SIG-M5 (cell line): Measurements from ENCODE around the gene EIF2A.
"Not testable (repeated sequence)": the region's sequence is repeated elsewhere in the genome, so short reads cannot be mapped to it uniquely, and the experiment has no call there.

Experiments
- DNase-seq: peaks from one replicate; lab custom pipeline; 2025; lab: John Stamatoyannopoulos, UW

The EIF2A gene

DNA sequence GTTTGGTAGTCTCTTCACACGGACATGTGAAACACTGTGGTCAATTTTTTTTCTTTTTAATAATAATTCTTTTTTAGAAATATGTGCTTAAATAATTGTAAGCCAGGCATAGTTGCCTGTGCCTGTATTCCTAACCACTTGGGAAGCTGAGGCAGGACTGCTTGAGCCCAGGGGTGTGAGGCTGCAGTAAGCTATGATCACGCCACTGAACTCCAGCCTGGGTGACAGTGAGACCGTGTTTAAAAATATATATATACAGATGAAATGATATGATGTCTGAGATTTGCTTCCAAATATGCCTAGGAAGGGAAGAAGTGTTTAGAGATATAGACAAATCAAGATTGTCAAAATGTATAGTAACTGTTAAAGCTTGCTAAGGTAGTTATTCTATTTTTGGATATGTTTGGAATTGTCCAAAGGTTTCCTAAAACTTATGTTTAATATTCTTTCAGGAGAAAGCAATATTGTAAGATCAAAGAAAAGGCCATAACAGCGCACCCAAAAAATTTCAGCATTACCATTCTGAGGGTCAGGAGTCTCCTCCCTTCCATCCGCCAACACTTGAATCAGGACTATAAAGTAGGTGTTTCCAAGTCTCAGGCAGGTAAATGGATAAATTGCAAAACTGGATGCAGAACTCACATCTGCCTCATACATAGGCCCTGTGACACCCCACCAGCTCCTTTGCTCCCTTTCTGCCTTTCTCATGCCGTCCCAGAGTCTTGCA lies 56.0 kb downstream of the EIF2A start:
- DNase-seq = no peak

DNA sequence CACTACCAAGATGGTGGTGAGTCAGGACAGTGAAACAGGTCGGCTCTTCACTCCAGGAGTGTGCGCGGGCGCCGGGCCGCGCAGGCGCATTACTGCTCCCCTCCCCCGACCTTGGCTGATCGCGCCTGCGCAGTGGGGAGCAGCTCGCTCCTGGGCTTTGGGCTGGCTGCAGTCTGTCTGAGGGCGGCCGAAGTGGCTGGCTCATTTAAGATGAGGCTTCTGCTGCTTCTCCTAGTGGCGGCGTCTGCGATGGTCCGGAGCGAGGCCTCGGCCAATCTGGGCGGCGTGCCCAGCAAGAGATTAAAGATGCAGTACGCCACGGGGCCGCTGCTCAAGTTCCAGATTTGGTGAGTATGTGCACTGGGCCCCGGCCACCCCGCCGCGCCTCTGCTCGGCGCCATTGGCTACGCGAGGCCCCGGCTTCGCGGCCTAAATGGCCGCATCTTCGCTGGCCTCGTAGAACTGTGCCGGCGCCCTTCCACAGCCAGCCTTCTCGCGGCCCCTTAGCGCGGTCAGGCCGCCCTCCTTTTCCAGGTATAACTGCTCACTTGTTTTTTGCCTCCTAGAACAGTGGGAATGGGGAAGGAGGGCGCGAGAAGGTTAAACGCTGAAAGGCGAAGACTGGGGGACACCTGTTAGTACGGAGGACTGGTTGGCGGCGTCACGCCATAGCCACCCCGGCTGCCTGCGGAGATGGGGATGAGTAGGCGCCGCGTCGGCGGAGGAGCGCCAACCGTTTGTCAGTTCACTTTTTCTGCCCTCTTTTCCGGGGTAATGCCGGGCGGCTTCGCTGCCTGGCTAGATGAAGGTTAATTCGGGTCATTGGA lies 56.8 kb downstream of the EIF2A start, which contains the start of gene SELENOT:
SELENOT (plus strand) TSS at position 169 of the 827 bp plus-strand sequence; CDS start at position 211, 42 bp downstream.
- DNase-seq = peak; percentile 58

DNA sequence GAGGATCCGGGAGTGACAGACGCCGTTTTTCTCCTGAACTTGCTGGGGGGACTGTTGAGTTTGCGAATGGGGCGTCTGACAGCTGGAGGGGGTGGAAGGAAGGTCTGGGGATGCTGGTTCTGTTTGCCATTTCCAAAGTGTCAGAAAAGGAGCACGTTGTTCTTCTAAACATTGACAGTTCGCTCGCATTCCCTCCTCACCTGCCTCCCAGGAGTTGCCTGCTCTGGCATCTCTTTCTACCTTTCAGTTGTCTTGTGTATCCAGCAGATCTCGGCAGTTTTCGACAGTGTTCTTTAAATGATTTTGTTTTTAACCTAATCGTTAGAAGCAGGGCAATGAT lies 57.4 kb downstream of the EIF2A start:
- no peak for DNase-seq

DNA sequence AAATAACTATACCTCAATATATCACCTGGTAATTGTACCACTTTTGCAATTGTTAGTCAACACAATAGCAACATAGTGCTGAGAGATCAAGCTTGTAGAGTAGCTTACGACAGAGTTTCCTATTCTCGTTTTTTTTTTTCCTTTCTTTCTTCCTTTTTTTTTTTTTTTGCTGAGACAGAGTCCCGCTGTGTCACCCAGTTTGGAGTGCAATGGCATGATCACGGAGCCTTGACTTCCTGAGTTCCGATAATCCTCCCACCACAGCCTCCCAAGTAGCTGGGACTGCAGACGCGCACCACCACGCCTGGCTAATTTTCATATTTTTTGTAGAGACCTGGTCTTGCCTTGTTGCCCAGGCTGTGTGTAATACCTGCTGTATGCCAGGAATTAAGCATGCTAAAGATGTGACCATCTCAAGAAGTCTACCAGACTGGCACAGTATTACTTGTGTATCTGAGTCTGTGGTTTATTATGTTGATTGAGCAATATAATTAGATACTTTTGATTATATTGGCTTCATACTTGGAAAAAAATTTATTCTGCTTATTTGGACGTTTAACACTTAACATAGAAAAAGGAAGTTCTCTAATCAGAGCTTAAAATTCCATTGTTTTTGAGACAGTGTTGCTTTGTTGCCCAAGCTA lies 59.5 kb downstream of the EIF2A start:
- peak; percentile 46 for DNase-seq

DNA sequence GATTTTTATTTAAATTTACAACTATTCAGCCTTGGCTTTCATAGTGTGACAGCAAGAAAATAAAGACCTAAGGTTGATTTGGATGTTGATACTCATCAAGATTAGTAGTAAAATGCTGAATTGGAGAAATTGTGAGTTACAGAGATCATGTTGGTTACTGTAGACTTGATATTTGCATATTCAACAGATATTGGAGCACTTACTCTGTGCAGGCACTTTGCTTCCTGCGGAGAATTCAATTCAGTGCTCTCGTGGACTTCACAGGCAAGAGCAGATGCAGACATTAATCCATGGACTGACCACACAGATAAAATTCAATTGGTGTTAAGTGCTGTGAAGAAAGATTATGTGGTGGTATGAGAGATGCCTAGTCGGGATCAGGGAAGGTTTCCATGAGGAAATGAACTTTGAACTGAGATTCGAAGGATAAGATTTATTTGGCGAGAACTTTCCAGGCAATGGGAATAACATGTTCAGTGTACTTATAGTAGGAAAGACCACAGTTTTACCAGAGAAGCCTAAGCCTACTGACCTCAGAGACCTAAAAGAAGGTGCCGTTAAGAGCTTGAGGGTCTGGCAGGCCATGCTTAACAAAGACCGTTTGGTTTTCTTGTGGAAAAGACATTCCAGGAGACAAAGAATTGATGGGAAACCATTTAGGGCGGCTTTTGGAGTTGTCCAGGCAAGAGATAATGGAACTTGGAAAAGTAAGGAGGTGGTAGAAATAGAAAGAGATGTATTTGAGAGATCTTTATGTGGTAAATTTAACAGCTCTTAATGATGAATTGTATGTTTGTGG lies 60.9 kb downstream of the EIF2A start:
- no peak for DNase-seq

DNA sequence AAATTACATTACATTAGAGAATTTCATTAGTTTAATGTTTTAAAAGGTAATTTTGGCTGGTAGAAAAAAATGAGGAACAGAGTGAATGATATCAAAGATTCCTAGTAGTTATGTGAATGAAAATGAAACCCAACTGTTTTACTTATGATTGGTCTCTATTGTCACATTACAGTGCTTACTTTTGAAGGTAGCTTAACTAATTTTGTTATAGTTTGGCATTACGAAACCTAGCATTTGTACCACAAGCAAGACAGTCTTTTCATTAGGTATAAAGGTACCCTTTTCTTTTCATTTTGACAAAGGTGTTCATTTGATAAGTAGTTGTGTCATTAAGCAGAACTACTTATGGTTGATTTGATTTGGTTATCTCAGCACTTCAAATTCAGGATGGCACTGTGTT lies 63.4 kb downstream of the EIF2A start:
- no peak for DNase-seq

DNA sequence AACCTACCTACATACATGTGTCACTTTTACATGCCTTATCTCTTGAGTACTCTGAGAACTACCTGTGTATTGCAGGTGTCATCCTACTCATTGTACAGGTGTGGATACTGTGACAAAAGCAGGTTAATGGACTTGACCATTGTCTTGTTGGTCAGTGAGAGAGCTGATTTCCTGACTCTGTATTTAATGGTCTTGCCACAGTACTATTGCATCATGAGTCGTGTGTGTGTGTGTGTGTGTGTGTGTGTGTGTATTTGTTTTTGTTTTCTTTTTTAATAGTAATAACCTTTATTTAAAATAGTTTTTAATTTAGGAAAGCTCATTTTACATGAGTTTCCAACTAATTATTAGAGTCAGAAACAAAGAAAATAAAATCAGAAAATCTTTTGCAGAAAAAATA lies 64.2 kb downstream of the EIF2A start:
- no peak for DNase-seq

DNA sequence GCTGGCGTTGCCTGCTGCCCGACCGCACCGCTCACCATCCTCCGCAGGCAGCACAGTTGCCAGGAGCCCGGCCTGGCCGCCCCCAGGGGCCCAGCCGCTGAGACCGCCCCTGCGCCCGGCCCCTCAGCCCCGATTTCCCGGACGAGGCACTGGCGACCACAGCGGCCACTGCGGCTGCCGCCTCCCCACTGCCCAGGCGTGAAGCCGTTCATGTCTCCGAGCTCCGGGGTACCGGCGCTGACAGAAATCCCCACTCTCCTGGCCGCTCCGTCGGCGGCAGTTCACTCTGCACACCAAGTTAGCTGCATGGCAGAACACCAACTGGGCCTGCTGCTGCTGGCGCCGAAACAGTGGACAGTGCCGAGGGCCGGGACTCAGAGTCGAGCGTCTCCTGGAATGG lies 65.1 kb downstream of the EIF2A start:
- DNase-seq = no peak

DNA sequence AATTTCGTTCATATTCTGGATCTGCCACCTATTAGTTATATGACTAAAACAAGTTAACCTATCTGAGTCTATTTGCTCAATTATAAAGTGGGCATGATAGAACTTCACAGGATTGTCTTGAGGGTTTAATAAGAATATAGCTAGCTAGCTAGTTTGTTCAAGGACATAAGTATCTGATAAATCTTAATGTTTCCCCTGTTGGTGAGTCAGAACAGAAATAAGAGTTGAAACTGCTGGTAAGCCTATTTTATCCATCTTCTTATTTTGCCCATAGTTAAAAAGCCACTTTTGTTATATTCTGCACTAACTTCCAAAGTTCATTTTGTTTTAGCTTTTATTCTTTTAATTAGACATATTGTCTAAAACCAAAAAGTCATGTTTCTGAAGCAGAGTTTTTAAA lies 65.9 kb downstream of the EIF2A start:
- DNase-seq = no peak

DNA sequence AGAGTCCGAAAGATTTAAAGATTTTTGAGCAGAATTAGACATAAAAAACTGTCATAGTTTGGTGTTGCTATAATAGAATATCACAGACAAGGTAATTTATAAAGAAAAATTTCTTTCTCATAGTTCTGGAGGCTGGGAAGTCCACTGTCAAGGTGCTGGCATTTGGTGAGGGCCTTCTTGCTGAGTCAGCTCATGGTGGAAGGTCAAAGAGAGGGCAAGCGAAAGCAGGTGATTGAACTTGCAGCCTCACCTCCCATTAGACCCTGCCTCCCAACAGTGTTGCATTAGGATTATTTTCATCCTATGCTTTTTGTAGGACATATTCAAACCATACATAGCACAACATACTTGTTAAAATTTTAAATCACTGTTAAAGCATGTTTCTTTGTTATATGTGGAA lies 66.4 kb downstream of the EIF2A start:
- DNase-seq = no peak

DNA sequence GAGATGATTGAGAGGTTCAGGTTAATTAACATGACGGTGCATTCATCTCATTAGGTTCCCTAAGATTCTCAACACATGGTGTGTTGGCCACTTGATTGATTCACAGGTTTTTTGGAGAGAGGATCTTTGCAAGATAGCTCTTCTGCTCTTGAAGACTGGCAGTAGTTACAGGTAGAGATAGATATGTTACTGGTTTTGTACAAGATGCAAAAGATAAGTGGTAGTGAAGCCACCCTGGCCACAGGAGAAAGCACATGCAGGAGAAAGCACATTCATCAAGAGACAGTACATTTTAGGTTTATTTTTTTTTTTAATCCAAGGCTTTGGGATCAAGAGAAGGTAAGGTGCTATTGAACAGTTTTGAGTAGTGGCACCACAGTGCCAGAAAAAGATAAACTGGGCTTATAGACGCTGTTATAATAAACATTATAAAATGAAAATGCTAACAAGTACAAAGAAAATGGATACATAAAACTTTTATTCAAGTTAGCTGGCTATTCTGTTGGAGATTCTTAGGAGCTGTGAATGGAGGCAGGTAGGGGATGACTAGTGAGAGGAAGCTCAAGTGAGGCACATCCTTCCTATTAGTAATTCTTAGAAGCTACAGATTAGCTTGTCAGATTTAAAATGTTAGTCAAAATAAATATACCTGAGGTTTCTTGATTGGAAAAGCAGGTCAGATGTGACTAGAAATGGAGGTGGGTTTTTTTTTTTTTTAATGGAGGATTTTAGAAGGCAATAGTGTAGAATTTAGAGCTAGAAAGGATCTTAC lies 67.3 kb downstream of the EIF2A start:
- no peak for DNase-seq

DNA sequence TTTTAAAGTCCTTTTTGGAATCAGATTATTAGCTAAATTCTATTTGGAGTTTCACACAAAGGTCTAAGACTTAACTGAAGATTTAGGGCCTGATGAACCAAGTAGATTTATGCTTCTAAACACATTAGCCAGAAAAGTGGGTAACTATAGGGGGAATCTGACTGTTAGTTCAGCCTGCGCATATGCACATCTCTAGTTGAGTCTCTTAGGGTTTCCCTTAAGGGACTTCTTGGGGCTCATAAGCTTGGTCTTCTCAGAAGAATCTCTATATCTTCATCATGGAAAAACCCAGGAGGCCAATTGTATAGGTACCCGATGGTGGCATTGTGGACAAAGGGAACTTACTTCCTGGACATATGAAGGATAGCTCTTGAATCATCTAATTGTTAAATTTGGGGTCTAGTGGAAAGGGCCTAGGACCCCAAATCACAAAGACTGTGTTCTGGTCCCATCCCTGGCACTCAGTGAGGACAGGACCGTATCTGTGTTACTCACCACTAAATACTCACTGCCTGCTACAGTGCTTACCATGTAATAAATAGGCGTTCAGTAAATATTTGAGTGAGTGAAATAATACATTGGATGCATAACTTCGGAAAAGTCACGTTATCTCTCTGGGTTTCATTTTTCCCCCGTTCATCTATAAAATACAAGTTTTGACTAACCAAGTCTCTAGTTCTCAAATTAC lies 73.6 kb downstream of the EIF2A start:
- no peak for DNase-seq

DNA sequence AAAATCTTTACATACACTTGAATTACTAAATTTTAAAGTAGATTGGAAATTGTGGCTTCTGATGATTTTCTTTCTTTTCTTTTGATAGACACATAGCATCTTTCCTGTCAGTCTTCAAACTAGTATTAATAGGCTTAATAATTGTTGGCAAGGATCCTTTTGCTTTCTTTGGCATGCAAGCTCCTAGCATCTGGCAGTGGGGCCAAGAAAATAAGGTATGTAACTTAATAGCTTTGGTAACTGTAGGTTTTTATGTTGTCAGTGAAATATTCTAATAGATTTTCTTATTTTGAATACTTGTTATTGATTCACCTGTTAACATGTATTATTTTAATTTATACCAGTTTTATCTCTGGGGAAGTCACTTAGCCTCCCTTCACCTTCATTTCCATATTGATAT lies 76.4 kb downstream of the EIF2A start:
- DNase-seq = not testable (repeated sequence)

DNA sequence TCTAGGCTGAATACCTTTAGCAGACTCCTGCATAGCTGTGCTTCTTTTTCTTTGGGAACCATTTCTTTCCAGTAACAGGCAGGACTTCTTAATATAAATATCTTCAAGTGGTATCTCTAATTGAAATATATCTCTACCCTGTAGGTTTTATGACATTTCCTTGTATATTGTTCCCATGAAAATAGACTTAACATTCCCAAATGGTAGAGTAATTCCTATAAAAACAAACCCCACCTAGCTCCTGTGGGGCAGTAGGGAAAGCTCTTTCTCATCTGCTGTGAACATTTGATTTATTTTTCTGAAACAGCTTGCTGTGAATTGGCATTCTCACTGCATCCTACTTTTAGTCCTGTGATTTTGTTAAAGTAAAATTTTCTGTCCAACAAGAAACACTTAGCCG lies 77.4 kb downstream of the EIF2A start:
- DNase-seq = no peak

DNA sequence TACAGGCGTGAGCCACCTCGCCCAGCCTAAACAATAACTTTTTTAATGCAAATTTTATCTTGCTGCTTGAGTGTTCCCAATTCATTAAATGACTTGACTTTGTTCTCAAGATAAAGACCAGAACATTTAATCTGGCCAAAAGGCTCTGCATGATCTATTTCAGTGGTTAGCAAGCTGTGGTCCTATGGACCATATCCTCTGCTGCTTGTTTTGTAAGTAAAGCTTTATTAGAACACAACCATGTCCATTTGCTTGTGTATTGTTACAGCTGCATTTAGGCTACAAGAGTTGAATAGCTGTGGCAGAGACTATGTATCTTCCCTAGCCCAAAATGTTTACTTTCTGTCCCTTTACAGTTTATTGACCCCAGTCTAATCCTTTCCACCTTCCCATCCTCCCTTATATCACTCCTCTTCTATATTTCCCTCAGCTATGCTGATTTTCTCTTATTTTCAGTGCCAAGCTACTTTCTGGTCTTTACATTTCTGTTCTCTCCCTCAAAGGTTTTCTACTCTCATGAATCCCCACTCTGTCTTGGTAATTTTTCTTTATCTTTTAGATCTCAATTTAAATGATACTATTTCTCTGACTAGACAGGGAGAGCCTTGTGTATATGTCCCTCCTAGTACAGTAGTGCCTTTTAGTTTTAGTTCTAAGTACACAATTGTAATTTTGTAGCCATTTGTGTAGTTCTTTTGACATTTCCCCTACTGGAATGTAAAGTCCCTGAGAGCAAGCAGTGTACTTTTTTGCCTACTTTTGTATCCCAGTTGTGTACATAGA lies 79.8 kb downstream of the EIF2A start:
- DNase-seq = no peak

DNA sequence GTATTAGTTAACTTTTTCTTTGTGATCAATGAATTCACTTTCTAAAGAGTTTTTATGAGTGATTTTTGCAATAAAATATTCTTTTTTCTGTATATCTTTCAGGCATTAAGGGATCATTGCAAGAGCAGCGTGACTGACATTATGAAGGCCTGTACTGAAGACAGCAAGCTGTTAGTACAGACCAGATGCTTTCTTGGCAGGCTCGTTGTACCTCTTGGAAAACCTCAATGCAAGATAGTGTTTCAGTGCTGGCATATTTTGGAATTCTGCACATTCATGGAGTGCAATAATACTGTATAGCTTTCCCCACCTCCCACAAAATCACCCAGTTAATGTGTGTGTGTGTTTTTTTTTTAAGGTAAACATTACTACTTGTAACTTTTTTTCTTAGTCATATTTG lies 81.0 kb downstream of the EIF2A start:
- DNase-seq = no peak

DNA sequence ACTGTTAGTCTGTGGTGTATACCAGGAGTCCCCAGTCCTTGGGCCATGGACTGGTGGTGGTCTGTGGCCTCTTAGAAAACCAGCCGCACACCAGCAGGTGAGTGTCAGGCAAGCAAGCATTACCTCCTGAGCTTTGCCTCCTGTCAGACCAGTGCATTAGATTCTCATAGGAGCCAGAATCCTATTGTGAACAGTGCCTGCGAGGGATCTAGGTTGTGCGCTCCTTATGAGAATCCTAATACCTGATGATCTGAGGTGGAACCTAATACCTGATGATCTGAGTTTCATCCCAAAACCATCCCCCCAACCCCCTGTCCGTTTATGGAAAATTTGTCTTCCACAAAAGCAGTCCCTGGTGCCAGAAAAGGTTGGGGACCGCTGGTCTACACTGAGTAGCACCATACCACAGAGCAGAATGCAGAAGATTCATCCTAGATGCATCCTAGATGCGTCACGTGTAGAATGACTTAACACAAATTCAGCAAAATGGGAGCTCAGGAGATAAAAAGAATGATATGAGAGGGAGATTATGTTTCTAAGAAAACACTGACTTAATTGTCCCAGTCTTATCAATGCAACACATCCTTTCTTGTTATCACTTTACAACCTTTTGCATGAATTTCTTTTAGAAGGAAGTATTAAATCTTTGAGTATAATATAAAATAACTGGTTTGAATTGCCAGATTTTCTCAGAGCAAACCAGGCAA lies 85.1 kb downstream of the EIF2A start:
- DNase-seq = no peak

DNA sequence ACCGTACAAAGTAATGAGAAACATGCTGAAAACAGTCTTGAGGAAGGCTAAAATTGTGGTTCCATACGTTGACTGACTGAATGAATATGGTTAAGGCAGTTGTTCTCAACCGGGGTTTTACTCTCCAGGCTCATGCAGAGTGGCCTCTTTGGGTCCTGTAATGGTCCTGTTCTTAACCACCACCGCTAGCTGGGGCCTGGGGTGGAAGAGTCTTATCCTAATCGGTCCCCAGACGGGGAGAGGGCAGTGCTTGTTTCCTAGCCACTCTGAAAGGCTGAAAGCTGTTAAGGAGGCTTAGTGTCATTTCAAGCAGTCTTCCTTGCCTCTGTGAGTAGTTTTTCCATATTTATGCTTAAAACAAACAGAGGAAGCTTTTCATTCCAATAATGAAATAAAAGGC lies 88.5 kb downstream of the EIF2A start:
- no peak for DNase-seq

DNA sequence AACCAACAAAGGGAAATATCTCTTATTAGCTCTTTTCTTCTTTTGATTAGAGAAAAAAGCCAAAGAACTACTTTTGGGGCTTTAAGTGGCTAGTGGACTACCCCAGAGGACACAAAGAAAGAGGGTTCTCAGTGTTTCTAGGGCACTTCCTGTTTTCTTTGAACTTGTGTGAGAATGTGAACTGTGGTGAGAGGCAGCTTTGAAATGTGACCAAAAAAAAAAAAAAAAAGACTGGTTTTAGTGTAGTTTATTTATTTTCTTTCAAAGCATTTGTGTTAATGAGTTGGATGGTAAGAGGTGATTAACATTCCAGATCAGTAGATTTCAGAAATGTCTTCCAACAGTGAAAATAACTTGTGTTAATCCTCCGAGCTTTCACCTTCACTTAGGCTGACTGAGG lies 88.9 kb downstream of the EIF2A start:
- DNase-seq = no peak
